Mammary epithelial cell (primary cell): ENCODE data around the gene NUP210L.

ENCODE experiments used
- EZH2 ChIP-seq: IDR thresholded peaks from 2 replicates; pipeline ENCODE4 v1.6.1; 2012; ENCODE audit warnings: low read length, inconsistent platforms, borderline replicate concordance
- TF ChIP-seq, protein P1 (sequence below), 2 donors: IDR thresholded peaks in 1 of 2; conservative IDR thresholded peaks in 1 of 2; 2 replicates each; pipeline ENCODE4 v1.5.1; 2011 to 2012; ENCODE audit warnings: inconsistent platforms in 2 of 2, low read length in 2 of 2, mild to moderate bottlenecking in 2 of 2, control low read depth in 1 of 2, low read depth in 1 of 2; ENCODE audit not compliant: insufficient read depth in 1 of 2; ENCODE audit errors: extremely low read depth in 1 of 2

- TF ChIP-seq, protein P1, sequence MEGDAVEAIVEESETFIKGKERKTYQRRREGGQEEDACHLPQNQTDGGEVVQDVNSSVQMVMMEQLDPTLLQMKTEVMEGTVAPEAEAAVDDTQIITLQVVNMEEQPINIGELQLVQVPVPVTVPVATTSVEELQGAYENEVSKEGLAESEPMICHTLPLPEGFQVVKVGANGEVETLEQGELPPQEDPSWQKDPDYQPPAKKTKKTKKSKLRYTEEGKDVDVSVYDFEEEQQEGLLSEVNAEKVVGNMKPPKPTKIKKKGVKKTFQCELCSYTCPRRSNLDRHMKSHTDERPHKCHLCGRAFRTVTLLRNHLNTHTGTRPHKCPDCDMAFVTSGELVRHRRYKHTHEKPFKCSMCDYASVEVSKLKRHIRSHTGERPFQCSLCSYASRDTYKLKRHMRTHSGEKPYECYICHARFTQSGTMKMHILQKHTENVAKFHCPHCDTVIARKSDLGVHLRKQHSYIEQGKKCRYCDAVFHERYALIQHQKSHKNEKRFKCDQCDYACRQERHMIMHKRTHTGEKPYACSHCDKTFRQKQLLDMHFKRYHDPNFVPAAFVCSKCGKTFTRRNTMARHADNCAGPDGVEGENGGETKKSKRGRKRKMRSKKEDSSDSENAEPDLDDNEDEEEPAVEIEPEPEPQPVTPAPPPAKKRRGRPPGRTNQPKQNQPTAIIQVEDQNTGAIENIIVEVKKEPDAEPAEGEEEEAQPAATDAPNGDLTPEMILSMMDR (conservative IDR thresholded peaks at IDR 0.05 in 1 of 2, IDR thresholded peaks at IDR 0.05 in 1 of 2; ENCODE audit: extremely low read depth in 1 of 2, insufficient read depth in 1 of 2, low read depth in 1 of 2, low read length in 2 of 2), result no peak
- no peak for TF ChIP-seq EZH2
These were observed 59.3 kb downstream of the NUP210L start for GRCh38 chr1:154095456-154096060.
